NCI-H1694 treated with DMSO at 0.1 percent for 48 hours (cell line): ENCODE measurements around the gene AP4B1.

Experiments used
- DNase-seq: peaks from one replicate; lab custom pipeline; 2025; lab: John Stamatoyannopoulos, UW

The AP4B1 gene

DNA sequence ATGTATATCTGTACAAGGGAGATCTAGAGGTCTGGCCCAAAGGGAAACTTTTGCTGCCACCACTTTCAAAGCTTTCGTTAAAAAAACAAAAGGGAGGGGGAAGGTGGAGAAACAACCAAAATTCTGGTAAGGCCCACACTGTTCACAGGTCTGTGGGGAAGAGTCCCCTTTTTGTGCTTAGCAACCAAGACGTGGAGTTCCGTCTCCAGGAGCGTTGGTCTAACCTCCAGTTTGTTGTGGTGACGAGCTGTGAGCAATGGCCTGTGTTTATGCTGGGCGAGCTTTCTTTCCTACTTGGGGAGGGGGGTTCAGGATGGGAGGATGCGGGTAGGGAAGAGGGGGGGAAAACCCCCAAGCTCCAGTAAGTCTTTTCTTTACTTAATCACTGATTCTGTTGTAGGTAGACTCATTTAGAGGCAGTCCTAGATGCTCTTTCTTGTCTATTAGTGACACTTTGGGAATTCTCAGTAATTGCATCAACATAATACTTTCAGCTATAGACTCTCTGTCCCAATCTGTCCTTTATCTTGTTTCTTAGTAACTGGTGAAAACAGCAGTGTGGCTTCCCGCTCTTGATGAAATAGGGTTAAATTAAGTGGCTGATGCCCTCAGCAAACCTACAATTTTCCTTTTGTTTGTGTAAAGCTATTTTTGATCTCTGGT is 26.0 kb upstream of the AP4B1 start:
- no peak for DNase-seq

DNA sequence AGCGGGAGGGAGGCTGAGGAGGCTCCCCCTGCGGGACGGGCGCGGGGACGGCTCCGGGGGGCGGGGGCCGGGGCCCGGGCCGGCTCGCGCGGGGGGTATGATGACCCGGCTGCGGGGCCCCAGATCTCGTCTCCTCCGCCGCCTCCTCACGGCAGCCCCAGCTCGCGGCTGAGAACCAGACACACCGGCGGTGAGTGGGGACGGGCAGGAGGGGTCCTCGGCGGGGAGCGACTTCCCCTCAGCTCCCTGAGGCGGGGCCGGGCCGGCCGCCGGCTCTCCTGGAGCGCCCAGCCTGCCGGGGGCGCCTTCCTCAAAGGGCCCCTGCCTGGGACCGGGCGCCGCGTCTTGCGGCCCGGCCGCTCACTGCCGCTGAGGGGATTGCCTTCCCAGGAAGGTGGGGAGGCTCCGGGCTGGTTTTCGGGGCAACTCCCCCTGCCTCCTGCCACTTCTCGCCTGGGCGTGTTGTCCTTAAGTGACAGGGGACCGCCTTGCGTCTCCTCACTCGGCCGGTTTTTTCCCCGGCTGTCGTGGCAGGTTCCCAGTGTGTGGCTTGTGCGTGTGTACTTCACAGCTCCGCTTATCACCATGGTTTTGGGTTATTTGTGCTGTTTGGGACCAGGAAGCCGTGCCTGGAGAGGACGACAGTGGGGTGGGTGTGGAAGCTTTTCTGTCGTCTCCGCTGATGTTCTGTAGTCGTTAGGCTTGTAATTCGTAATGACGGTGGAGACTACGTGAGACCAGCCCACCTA is 25.3 kb upstream of the AP4B1 start:
- DNase-seq = no peak

DNA sequence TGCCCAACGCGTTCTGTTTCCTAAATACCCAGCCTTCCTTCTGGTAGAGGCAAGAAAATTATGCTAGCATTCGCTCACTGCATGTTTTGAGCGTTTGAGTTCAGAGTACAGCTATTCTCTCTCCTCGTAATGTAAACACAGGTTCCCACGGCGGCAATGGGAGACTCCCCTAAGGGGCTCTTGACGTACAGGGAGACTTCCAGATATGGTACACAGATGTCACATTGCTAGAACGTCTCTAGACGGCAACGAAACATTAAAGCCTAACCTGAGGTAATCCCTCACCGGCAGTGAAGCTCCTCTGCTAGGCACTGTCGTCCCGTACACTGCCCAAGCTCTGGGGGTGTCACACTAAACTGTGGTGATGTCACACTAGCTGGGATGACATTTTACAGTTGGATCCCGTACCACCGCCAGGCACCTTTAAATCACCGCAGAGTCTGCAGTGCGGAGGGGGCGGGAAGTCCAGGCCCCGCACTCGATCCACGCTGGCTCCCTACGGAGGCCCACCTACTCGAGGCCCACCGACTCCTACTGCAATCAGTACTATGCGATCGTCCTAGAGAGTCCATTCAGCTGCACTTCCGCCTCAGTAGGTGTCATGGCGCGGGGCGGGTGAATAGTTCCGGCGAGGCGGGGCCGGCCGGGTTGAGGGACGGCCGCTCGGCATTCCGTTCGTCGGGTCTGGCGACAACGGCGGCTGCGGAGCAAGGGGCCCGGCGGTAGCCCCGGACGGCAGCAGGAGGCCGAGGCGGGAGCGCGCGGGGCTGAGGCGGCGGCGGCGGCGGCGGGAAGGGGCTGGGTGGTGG is 24.5 kb upstream of the AP4B1 start, which contains the start of gene HIPK1:
Gene HIPK1, plus strand, starts transcription at position 384 of the 809 bp plus-strand sequence.
- peak; percentile 88 for DNase-seq

DNA sequence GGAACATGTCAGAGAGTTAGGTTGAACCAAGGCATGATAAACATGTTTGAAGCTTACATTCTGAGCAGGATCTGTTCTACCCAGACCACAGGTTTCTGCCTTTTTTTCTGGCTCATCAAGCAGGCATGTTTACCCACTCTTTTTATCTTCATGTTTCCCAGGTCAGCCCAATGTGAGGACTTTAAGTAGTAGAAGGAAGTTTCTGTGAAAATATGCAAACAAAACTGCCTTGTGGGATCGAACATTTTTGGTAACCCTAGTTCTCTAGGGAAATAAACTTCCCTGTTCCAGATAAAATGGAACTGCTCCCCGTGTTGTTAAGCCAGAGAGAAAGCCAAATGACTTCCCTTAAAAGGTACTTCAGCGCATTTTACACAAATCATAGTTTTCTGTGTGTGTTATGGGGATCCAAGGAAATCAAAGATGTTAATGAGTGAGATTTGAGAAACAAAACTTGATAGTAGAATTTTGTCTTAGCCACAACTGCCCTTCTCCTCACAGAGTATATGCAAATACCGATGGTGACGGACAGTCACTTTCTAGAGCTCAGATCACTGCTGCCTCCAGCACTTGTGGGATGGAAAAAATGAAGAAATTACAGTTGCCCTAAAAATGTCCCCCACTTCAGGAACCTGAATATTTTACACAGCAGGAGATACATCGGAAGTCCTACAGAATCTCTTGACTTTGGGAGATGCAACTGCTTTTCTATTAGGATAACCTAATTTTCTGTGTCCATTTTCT is 23.8 kb upstream of the AP4B1 start:
- DNase-seq = no peak

DNA sequence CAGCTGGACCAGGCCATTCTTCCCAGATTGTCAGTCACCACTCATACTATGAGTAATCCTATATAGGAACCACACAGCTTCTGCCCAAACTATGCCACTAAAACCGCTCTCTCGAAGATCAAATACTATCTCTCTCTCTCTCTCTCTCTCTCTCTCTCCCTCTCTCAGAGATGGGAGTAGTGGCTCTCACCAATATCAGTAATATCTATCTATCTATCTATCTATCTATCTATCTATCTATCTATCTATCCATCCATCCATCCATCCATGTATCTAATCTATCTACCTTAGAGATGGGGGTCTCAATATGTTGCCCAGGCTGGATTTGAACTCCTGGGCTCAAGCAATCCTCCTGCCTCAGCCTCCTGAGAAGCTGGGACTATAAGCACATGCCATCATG is 19.9 kb upstream of the AP4B1 start:
- DNase-seq = no peak

DNA sequence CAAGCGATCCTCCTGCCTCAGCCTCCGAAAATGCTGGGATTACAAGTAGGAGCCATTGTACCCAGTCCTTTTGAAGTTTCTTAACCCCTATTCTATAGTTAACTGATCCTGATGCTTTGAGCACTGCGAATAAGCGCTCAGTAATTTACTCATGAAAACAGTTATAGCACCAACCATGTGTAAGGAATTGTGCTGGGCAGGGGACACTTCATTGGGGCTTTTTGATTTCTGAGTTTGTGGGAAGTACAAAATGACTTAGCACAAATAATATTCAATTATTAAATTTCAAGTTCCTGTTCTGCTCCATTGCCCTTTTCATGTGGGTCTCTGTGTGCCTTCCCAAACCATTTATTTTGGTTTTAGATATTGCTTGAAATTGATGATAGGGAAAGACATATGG is 18.4 kb upstream of the AP4B1 start:
- no peak for DNase-seq

DNA sequence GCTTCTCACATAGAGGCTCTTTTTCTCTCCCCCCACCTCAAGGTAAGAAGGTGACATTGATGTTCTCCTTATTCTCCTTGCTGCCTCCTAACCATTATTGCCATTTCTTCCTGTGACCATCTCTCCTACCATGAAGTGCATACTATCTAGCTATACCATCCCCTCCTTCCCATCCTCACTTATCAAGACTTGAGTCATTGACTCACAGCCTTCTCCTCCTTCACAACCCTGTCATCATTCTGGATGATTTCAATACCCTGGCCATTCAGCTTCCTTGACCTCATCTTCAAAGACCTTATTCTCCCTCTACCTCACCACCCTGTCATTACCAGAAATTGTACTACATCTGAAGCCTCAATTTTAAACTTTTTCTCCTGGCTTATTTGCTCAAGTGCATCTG is 13.6 kb upstream of the AP4B1 start:
- DNase-seq = no peak

DNA sequence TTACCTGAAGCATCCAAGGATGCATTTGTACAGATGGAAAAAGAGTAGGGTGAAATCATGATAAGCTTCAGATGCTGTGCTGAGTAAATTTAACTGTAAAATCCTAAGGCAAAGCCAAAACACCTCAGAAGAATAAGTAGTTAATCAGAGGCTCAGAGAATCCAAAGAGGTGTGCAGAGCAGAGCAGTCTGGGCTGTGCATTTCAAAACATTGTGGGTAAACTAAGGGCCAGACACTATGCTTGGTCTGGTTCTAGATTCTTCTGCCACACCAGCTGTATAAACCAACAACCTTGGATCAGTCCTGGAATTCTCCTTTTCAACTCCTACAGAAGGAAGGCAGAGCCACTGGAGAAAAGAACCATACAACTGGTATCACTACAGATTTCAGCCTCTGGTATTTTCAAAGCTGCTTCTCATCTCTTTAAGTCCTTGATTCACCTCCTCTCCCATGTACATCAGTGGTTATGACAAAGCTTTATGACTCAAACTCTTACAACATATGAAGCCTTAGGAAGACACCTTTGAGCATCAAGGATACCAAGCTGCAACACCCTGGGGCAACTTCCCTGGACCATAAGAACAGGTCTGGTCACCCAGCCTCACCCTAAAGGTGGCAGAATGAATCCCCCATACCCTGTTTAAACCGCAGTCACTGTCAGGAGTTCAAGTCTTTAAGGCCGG is 12.9 kb upstream of the AP4B1 start:
- DNase-seq = no peak

DNA sequence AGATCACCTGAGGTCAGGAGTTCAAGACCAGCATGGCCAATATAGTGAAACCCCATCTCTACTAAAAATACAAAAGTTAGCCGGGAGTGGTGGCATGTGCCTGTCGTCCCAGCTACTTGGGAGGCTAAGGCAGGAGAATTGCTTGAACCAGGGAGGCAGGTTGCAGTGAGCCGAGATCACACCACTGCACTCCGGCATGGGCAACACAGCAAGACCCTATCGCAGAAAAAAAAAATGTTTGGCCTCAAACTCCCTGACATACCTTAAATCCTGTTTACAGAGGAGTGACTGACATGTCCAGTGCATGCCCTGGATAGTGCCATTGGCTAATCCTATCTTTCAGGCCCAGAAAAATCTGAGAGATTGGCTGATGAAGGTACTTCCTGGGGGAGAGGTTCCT is 12.4 kb upstream of the AP4B1 start:
- no peak for DNase-seq

DNA sequence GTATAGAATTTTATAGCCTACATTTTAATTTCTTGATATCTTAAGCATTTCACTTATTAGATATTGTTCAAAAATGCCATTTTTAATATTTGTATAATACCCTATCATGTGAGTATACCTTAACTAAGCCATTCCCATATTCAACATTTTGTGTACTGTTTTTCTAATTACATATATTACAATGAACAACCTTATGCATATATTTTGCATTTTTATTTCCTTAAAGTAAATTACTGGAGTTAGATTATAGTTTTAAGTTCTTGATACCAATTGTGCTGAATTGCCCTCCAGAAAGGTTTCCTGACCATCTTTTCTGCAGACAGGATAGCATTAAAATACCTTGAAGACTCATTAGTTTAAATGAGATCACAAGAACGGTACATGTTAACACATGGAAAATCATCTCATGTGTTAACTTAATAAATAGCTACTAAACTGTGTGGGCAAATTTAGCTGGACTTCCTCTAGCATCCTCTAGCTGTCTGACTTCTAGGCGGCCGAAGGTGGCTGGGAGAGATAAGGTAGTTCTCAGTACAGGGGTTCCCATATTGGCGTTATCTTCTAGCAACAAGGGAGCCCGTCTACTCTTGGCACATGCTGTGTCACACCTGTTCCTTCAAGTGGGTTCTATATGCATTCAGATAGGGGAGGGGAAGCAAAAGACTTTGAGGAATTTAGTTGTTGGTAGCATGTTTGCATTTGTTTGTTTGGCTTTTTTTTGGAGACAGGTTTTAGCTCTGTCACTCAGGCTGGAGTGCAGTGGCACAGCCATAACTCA is 9.5 kb upstream of the AP4B1 start:
- DNase-seq = no peak

DNA sequence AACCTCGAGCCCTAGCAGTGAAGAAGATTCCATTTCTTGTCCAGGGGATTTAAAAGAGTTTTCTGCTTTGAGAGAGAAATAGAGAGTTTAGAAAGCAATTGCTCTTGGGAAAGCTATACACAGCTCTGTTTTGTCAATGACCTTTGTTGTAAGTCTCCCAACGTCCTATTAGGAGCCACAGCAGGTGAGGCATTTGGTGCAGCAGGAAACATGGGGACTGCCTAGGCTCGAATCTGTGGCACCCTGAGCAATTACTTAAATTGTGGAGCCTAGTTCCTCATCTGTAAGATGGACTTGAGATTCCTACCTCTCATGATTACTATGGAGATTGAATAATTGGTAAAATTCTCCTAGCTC is 8.7 kb upstream of the AP4B1 start:
- DNase-seq = peak; percentile 75

DNA sequence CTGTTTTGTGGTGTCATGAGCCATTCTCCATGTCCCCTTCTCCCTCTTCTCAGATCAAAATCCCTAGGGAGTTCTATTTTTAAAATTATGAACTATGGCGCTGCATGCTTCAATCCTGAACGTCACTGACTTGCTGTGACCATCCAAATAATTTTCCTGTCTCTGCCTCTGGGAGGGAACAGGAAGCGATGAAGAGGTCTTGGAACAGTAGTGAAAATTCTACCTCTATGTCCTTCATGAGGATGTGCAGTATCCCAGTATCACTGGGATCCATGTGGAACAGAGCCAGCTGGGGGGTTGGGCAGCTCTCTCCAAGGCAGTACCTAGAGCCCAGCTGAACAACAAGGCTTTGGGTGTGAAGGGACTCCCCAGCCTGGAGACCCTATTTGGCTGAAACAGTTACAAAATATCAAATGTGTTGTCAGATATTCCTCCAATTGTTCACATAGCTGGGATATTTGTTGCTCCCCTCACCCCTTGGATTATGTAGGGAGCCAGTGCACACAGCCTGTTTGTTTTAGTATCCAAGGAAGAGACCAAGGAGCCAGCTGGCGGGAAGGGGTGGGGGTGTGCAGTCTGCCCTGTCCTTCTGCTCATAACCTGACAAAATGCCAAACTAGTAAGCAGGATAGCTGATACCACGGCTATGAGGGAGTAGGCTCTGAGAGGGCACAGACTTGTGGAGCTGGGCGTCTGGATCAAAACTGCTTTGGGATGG is 8.2 kb upstream of the AP4B1 start:
- peak; percentile 91 for DNase-seq

DNA sequence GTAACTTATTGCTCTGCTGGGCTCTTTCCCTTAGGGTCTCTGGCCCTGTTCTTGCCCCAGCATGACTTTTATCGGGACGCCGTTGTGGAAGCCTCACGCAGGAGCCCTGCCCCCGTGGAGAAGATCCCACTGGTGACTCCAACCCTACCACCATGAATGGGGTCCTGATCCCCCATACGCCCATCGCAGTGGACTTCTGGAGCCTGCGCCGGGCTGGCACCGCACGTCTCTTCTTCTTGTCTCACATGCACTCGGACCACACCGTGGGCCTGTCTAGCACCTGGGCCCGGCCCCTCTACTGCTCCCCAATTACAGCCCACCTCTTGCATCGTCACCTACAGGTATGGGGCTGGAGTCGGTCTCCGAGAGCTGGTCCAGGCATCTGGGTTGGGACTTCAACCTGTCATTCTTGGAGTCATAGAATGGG is 849 bp upstream of the AP4B1 start:
- no peak for DNase-seq

DNA sequence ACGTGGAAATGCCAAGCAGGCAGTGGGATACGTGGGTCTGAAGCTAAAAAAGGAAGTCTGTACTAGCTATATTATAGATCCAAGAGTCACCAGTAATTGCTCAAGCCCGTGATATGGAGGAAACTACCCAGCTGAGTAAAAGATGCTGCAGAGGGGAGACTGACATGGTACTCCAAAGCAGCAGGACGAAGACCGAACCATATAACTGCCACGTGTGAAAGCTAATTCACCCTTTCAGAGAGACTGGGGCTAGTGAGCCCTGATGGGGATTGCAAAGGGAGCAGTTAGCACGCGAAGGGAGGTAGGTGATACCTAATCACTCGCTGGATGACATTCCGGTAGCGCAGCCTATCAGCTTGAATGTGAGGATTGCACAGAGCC is 316 bp downstream of the AP4B1 start:
- DNase-seq = no peak

DNA sequence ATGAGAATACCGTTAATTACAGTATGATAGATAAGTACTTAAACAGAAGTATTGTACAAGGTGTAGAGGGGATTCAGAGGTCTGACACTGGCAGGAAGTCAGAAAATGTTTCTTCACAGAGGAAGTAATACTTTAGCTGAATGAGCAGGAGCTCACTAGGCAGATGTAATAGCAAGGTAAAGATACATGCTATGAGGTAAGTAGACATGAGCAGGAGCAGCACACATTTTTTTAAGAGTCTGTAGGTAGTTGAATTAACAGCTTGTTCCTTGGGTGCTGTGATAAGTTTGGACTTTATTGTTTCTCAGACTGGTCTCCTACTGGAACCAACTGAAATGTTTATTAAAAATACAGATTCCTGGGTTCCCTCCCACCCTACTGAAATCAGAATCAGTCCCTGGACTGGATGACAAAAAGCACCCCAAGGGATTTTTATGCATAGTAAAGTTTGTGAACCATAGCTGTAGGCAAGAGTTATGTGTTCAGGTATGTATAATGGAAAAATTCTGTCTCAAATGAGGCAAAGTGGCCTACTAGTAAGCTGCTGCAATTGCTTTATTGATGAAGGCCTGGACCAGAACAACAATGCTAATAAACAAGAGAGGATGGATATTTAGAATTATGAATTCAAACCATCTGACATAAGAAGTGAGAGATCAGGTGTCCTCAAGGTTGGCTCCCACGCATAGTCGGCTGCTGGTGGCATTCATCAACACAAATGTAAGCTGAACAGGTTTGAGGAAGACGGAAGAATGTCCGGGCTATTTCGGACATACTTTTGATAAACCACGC is 902 bp downstream of the AP4B1 start:
- no peak for DNase-seq

DNA sequence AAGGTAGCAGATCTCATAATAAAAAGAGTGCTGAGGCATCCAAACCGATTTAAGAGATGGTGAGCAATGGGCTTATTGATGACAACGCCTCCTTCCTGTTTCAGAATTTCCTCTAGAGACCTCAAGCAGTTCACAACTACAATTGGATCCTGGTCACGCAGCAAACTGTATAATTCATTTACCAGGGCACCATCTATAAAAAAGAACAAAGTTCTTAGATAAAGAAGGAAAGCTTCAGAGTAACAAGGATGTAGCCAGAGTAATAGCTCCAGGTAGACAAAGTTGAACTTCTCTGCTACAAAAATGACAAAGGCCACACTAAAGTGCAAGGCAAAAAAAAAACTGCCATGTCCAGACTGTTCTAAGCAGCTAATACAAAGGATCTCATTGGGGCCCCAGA is 3.4 kb downstream of the AP4B1 start:
- no peak for DNase-seq

DNA sequence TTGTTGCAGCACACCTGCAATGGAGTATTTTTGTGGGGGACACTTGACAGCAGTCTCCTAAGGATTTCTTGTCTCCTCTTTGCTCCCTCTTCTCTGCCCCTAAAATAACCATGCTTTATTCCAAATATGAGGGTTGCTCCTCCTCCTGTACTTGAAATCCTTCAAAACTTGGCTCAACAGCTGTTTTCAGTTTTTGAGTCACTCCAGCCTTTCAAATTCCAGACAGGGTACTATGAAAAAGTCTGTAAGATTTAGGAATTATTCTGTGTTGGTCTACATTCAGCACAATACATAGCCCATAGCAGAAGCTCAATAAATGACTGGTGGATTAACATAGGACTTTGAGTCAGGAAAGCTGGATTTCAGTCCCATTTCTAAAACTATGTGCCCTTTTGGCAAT is 5.5 kb downstream of the AP4B1 start:
- DNase-seq = no peak

DNA sequence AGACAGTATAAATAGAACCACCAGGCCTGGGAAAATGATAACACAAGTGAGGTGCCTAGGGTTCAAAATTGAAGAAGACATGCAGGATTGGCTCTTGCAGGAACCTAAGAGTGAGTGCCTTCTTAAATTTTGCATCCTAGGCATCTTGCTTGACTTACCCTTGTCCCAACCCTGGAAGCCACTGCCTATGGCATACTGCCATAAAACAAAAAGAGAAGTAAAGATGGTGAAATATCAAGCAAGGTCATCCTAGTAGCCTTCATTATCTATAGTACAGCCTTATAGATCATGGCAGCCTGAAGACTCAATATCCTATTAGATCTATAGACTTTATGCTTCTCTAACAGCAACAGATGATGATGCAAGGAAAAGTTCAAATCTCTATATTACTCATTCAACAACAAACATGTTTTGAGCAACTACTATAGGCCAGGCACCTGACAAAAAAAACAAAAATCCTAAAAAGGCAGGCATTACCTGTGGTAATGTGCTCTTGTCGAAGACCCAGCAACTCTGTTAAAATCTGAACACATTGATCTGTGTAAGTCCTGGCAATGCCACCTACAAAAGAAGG is 6.3 kb downstream of the AP4B1 start:
- DNase-seq = no peak

DNA sequence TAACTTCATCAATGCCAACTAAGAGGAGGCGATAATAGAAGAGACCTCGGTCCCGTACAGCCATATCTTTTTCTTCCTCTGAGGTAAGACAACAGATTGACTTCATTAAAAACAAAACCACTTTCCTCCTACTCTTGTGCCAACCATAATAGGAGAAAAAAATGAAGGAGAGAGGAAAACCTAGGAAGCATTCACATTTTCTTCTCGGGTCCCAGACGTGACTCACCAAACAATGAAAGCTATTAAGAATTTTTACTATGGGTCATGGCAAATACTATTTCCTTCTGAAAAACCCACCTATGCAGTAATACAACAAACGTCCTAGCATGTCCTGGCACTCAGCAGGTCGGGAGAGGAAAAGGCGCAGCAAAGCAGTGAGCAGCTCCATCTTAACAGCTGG is 8.6 kb downstream of the AP4B1 start:
- DNase-seq = no peak
